ENCODE results near the gene COL18A1.

DNA sequence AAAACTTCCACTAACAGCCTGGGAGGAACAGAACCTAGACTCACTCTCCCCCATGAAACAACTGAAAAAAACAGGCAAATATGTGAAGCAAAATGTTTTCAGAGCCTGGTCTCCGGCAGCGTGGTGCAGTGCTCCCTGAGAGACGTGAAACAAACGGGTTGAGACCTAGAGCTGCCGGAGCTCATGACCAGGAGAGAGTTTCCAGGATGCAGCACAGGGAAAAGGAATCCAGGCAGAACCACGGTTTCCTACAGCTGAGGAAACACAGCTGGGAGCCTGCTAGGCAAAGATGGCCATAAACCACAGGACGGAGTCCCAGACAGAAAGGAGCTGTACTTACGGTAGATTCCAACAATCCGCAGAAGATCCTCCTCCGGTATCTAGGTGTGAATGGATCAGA lies 157.4 kb downstream of the COL18A1 start:
- TF ChIP-seq, protein P1, sequence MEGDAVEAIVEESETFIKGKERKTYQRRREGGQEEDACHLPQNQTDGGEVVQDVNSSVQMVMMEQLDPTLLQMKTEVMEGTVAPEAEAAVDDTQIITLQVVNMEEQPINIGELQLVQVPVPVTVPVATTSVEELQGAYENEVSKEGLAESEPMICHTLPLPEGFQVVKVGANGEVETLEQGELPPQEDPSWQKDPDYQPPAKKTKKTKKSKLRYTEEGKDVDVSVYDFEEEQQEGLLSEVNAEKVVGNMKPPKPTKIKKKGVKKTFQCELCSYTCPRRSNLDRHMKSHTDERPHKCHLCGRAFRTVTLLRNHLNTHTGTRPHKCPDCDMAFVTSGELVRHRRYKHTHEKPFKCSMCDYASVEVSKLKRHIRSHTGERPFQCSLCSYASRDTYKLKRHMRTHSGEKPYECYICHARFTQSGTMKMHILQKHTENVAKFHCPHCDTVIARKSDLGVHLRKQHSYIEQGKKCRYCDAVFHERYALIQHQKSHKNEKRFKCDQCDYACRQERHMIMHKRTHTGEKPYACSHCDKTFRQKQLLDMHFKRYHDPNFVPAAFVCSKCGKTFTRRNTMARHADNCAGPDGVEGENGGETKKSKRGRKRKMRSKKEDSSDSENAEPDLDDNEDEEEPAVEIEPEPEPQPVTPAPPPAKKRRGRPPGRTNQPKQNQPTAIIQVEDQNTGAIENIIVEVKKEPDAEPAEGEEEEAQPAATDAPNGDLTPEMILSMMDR (optimal IDR thresholded peaks at IDR 0.05 in 1 of 3, IDR thresholded peaks at IDR 0.05 in 1 of 3, conservative IDR thresholded peaks at IDR 0.05 in 1 of 3; ENCODE audit: extremely low read depth in 1 of 3, insufficient read depth in 2 of 3, low read length in 3 of 3): no peak
- no peak for TF ChIP-seq EZH2 (IDR thresholded peaks at IDR 0.05; ENCODE audit: low read length)

Data from keratinocyte (primary cell).